ENCODE data around the gene SHISA2. TPM values are rescaled to one million over a fixed set of nuclear protein-coding genes. Genes with fewer than 3 reads are reported as not detected.

The SHISA2 gene
- total RNA-seq, 2 experiments from 2014 or later: 0.13 to 0.21 TPM

DNA sequence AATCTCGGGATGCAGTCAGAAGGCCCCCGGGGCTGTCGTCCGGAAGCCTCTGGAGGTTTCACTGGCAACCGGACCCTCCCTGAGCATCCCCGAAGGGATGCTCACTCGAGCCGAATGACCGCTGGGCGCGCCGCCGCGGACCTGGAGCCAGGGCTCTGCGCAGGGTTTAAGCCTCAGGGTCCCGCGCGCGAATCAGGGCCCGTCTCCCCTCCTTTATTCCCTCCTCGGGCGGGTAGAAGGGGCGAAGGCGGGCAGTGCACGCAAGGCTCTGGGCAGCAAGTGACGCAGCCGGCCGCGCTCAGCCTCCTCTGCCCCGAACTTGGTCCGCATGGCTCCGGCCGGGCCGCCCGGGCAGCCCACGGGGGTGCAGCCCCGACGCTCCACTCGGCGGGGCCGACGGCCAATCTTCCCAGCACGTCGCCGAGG, 572 bp downstream of the SHISA2 start:
- CTCF ChIA-PET: interaction anchor here (1.1 kb wide), 1 partner anchor 12 kb away, joined by 3 read pairs; no protein-coding TSS in a partner anchor
- POLR2A ChIA-PET: no interaction called here

DNA sequence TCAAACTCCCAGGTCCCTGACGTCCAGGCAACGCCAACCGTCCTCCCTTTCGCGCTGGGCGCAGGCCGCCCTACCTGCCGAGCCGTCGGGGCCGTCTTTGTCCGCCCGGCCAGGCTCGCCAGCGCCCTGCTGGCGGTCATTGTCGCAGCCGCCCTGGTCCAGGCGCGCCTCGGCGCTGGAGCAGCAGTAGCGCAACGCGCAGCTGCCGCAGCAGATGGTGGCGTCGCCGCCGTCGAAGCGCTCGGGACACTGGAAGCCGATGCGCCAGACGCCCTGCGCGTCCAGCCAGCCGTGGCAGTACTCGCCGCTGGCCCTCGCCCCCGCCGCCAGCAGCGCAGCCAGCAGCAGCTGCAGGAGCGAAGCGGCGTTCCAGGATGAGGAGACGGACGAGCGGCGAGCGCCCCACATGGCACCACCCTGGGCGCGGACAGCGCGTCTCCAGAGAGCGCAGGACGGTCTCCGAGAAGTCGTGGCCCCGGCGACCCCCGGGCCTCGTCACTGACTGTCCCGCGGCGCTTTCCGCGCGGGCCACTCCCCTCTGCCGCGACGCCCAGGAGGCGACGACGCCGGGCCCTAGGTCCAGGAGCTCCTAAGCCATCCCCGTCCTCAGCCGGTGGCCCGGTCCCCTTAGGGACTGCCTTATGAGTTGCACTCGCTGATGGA, 1.1 kb downstream of the SHISA2 start:
- POLR2A ChIA-PET: no interaction called here
- CTCF ChIA-PET: interaction anchor here (1.1 kb wide), 1 partner anchor 13 kb away, joined by 3 read pairs; no protein-coding TSS in a partner anchor

DNA sequence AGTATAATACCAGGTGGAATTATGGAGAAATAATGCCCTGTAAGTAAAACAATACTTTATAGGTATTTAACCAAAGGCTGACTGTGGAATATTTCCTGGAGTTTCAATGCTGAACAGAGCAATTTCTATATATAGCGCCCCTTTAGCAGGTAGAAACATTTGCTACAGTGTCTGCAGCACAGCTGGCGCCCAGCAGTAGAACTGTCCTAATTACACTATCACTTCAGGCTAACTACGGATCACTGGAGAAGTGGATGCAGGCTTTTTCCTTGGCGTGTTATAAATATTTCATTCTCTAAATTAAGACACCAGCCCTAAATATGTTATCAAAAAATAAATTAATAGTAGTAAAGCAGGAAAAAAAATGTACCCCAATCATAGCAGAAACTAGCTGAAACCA, 3.1 kb downstream of the SHISA2 start:
- ChIA-PET POLR2A (no interaction called here), CTCF (no interaction called here)

DNA sequence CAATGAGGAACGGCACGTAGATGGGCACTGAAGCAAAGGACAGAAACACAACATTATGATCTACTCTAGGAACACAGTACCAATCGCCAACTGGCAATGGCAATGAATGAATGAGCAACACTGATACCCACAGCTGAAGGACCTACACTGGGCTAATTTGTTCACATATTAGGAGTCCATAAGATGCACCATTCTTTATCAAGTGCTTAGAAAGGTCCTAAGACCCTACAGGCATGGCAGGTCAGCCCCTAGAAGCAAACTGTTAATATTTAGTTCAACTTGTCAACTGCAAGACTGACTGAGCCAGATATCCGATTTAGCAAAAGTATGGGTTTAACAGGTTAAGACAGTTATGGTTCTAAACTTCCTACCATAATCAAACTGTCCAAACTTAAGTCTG, 4.8 kb downstream of the SHISA2 start:
- POLR2A ChIA-PET: no interaction called here
- CTCF ChIA-PET: no interaction called here

DNA sequence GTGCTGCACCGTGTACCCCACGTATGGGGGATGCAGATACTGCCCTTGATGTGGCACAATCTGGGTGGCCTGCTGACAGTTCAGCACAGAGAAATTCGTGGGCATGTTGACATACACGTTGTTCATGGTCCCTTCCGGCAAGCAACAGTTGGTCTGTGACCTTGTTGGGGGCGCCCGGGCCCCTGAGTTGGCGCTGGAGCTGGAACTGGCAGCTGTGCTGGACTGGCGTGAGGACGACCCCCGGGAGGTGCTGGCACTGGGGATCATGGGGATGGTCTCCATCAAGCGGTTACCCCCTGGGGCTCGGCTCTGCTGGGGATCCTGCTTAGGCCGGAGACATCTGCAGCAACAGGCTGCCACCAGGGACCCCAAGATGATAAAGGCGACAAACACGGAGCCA, 5.2 kb downstream of the SHISA2 start:
- ChIA-PET POLR2A (no interaction called here), CTCF (no interaction called here)

DNA sequence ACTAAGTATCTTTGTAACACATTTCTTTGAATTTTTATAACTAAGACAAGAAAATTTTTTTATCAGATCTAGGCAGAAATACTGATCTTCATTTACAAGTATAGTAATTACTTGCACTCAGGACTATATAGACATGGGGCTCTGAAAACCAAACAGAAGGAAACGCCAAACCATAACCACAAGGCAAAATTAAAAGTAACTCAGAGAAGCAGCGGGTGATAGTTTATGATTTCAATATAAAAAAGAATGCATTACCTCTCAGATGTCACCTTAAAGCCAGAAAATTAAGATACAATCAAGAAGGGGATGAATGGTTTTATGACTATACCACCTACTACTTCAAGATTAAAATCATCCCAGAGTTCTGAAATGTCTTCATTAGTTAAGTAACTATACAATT, 6.7 kb downstream of the SHISA2 start:
- POLR2A ChIA-PET: no interaction called here
- CTCF ChIA-PET: no interaction called here

DNA sequence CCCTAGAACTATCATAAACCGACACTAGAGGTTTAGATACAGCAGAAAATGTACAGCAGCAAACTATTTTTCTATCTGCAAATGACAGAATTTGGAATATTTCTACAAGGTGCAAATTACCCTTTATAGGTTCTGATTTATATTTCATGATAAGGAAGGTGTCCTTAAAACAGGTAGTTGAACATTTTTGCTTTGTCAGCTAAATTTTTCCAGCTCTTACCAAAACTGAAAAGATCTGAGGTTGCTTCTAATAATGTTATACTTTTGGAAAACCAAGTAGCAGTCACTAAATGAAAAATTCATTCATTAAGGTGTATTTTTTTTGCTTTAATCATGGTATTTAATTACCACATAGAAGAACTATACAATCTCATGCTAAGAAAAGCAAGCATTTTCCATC, 9.0 kb downstream of the SHISA2 start:
- ChIA-PET CTCF (no interaction called here), POLR2A (no interaction called here)

DNA sequence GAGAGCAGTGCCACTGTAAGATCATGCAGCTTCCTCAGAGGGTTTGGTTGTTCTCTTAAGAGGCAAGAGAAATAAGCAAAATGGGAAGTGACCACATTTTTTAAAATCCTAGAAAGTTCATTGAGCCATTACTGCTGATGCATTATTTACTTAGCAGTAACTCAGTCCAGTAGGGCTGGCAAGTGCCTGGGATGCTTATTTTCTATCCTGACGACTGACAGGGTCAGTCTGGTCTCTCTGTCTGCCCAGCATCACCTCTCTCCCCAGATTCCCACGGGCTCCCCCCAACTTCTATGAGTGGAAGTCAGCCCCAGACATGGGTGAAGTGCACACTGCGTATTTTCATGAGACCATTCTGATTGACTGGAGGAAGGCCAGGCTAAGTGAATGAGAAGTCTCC, 10.4 kb downstream of the SHISA2 start:
- CTCF ChIA-PET: no interaction called here
- POLR2A ChIA-PET: no interaction called here

DNA sequence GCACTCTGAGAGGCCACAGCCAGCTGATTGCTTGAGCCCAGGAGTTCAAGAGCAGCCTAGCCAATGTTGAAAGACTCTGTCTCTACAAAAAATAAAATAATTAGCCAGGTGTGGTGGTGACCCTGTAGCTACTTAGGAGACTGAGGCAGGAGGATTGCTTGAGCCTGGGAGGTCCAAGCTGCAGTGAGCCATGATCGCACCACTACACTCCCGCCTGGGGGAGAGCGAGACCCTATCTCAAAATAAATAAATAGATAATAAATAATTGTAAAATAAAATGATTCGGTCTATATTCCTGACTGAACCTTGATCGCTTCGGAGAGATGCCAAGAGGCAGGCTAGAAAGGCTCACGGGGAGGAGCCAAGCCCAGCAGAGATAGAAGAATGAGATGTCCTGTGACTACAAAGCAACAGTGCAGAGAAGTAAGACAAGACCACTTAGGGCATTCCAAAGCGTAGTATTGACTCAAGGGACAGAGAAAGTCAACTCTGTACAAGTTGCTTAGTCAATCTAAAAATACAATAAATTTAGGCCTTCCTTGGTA, 12.8 kb downstream of the SHISA2 start:
- POLR2A ChIA-PET: no interaction called here
- CTCF ChIA-PET: no interaction called here

DNA sequence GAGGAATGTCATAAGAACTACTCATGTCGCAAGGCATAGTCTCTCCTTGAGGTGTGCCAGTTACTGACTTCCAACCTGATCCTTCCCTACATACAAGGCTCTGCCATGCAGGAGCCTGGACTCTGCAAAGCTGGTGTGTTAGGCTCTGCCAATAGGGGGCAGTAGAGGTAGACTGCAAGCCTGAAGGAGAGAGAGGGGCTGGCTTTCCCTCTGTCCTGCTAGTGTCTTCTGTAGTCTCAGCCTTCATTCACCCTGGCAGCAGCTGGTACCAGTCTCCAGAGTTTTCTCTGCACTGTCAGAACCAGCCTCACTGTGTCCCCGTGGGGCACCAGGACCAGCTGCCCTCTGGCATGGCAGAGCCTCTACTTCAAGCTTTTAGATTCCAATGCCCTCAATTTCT, 14.5 kb downstream of the SHISA2 start:
- CTCF ChIA-PET: no interaction called here
- POLR2A ChIA-PET: no interaction called here

DNA sequence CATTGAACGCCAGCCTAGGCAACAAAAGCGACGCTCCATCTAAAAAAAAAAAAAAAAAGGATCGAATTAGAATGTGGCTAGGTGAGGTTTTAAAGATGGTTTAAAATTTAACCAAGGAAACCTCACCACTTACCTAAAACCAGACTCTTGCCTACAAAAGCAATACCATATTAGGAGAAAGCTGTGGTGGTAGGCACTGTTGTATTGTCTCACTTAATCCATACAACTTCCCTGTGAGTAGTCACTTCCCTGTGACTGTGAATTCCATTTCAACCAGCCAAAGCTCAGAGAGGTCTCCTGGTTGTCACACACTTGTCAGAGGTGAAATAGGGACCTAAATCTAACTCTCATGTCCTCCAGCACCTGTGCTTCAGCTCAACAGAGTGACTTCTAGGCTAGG, 15.4 kb downstream of the SHISA2 start:
- POLR2A ChIA-PET: no interaction called here

DNA sequence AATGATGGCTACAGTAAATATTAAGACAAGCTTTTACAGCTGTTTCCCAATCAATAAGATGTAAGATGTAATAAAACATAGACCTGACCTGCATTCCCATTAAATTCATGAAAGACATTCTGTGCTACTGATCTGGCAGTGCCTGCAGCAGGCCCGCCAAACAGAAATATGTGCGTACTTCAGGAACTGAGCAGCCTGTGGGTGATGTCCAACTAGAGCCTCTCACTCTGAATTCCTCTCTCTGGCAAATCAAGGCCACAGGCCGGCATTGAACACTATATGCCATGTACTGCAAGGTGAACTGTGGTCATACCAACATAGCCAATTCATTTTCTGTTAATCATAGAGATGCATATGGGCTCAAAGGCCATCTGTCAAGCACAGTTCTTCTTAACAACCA, 17.8 kb downstream of the SHISA2 start:
- CTCF ChIA-PET: no interaction called here
- POLR2A ChIA-PET: no interaction called here

More for the DNA sequence above, 15.4 kb downstream of the SHISA2 start:
- CTCF ChIA-PET: no interaction called here

DNA sequence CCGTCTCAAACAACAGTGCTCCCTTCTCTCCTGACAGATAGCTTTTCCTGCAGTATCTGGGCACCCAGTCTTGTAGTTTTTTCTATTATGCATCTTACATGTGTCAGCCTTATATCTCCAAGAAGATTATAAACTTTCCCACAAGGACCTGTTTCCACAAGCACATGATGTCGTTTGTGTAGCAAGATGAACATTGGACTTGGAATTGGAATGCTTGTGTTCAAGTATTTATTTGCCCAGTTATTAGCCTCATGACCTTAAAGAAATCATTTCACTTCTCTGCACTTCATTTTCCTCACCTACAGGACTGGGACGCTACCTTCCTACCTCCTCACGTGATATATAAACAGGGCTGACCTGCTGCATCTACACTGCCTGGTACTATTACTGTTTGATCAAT, 21.5 kb downstream of the SHISA2 start:
- POLR2A ChIA-PET: no interaction called here
- CTCF ChIA-PET: no interaction called here

DNA sequence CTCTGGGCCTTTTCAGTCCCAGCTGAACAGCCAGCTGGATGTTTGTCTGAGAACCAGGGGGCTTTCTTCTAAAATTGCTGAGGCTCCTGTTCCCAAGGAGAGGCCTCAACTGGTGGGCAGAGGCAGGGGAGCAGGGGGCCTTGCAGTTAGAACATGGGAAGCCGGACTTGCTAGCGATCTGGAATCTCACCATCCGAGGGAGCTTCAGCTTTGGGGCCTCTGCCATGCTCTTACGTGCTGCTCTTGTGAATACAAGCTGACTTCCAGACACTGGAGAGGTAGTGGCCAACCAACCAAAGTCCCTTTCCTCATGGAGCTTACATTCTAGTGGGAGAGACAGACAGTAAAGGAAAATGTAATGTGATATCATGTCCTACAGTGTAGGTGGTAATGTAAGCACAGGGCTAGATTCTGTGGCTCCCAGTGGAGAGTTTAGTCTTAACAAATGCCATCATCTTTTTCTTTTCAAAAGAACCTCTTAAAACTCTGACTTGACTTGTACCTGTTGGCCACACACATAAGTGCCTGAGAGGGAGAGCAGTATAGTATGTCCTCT, 22.2 kb downstream of the SHISA2 start:
- ChIA-PET CTCF (no interaction called here), POLR2A (no interaction called here)

DNA sequence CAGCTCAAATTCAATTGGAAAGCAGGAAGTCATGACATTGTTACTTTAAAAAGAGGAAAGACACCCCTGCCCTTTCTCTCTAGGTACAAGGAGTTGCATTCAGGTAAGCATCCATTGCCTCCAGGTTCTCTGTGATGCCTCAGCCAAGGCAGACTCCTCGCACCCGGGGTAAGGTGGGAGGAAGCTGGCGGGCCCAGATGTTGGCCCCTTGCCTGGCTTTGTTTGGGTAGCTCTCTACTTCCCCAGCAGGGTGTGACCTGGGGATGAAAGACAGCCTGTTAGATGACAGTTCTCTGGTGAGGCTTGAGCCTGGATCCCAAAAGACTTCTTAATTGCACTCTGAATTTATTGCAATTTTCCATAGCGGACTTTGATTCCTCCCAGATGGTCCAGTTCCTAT, 25.6 kb downstream of the SHISA2 start:
- ChIA-PET CTCF (no interaction called here), POLR2A (no interaction called here)

DNA sequence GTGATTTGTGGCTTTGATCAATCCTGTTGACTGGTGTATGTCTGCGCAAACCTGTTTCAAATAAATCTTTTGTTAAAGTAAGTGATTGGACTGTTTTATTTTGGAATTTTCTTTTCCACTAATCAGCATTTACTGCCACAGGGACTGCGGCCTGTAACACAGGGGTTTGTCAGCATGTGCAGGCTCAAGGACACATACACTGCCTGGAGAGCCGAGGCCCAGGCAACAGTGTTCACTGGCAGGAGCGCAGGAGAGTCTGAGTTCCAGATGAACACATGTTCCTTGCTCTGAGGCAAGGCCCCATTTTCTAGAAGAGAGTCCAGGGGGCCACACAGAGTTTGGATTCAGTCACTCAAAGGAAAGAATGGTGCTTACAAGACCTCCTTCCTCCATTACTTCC, 26.0 kb downstream of the SHISA2 start:
- CTCF ChIA-PET: no interaction called here
- POLR2A ChIA-PET: no interaction called here

DNA sequence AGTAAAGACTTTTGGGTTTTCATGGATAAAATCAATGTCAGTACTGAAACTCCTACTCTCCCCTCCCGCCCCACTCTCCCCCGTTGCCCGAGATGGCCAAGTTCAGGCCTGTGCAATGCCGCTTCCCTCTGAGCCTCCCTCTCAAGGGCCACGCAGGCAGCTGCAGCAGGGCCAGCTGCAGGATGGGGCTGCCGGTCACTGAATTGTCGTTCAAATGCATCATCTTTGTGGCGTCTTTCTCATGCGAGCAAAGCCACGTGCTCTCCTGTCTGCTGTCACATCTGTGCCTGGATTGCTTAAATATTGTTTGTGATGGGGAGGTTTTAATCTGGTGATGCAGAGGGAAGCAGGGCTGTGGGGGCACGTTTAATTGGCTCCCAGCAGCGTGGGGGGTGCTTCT, 26.6 kb downstream of the SHISA2 start:
- ChIA-PET CTCF (no interaction called here), POLR2A (no interaction called here)

DNA sequence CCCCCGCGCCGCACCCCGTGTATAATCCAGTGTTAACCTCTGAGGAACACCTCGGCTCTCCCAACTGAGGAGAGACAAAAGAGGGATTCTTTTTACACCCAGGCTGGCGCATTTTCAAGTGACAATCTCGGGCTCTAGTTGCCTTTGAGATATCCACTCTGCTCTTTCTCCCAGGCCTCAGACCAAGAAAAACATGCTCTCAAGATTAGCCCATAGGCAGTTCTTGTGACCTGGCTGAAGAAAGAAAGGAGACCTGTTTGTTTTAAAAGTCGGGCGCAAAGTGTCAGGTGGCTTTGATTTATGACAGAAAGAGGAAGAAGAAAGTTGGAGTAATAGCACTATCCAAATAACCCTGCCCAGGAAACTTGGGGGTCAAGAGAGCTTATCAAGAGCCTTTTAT, 27.3 kb downstream of the SHISA2 start:
- CTCF ChIA-PET: no interaction called here
- POLR2A ChIA-PET: no interaction called here

DNA sequence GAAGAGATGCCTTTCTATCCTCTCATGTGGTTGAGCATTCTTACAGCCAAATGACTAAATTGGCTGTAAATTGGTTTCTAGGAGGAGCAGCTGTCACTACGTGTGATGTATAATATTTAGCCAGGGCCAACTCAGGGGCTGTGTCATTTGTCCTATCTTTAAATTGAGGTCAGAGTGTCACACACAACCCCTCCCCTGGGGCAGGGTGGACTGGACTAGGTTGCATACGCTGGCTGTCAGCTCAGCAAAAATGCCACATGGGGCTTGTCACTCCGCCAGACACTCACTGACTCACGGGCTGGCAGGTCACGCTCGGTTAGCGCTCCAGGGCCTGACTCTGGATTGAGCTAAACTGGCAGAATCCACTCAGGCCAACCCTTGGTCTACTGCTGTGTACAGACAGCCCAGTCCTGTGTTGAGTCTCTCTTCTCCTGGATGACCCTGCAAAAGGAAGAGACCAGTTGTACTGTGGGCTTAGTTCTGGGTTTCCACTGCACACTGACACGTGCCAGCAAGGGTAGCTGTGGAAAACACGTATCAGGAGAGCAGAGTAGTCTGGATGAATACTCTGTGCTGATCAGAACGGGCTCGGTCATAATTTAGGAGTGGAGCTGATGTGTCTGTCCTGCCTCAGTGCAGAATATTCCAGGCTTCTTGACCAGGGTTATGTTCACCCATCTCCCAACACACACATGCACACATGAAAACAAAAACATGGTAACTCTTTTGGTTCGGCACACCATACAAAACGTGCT, 29.1 kb downstream of the SHISA2 start:
- POLR2A ChIA-PET: no interaction called here
- CTCF ChIA-PET: no interaction called here

DNA sequence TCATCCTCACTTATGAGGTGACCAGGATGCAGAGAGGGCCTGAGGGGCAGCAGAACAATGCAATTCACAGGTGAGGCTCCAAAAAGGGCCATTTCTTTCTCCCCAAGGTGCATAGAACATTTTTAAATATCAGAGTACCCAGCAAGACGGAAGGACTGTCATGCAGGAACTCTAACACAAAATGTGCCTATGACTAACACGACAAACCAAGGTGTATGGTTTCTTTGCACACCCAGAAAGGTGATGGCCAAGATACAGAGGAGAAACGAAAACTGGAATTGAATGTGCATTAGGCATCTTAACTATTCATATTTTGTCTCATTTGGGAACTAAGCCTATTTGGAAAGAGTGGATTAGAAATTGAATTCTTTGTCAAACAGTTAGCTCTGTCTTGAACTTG, 29.9 kb downstream of the SHISA2 start:
- ChIA-PET POLR2A (no interaction called here), CTCF (no interaction called here)

DNA sequence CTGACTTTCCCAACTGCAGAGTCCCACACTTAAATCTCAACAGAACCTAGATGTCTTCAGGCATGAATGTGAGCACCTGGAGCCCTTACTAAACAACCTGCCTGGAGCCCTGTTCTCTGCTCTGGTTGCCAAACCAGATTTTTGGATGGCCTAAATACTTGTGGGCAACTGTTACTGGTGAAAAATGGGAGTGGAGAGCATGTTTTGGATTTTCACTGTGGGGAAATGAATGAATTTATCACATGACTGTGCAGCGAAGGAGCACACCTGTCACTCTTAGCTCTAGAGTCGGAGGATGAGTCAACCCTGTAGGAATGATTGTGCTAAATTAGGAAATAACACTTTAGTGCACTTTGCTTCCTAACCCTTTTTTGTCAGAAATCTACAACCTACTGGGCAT, 30.3 kb downstream of the SHISA2 start:
- CTCF ChIA-PET: no interaction called here
- POLR2A ChIA-PET: no interaction called here

DNA sequence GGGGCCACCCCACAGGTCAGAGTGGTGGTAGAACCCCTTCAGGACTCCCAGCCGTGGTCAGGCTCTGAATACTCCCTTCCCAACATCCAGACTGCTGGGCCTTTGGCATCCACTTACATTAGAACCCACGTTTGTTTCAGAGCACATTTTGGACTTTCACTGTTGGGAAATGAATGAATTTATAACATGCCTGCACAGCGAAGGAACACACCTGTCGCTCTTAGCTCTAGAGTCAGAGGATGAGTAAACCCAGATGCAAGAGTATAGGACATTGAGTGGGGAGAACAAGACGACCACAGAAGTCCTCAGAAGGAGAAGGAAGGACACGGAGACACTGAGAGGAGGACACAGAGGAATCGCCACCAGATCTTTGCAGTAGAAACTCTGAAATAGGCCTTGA, 30.9 kb downstream of the SHISA2 start:
- CTCF ChIA-PET: no interaction called here
- POLR2A ChIA-PET: no interaction called here
